Mesenchymal stem cell (in vitro differentiated cells and primary cell): ENCODE measurements around the gene TIGD3.
A peak's percentile ranks its signal among the peaks of the same experiment; 100 is the strongest.

ENCODE experiments used
- DNase-seq: peaks from one replicate; pipeline ENCODE4 v3.0.0-alpha.2; 2013
- H2AFZ ChIP-seq: one replicate; pipeline ENCODE4 v1.6.1; 2013; ENCODE audit warnings: low read depth, mild to moderate bottlenecking, control low read depth, inconsistent platforms, low read length, moderate library complexity
- H2AK5ac ChIP-seq: 2 replicates; pipeline ENCODE4 v1.6.1; 2013; ENCODE audit warnings: low read length, moderate library complexity, mild to moderate bottlenecking, inconsistent platforms; ENCODE audit not compliant: severe bottlenecking
- H2BK120ac ChIP-seq: one replicate; pipeline ENCODE4 v1.6.1; 2013; ENCODE audit warnings: low read depth, mild to moderate bottlenecking, inconsistent platforms, low read length, moderate library complexity
- H2BK12ac ChIP-seq, 2 experiments: one replicate each; pipeline ENCODE4 v1.6.1; 2013; ENCODE audit warnings: inconsistent platforms in 2 of 2, low read length in 2 of 2, mild to moderate bottlenecking in 2 of 2, moderate library complexity in 2 of 2, control low read depth in 1 of 2
- H2BK15ac ChIP-seq: one replicate; pipeline ENCODE4 v1.6.1; 2013; ENCODE audit warnings: mild to moderate bottlenecking, low read depth, inconsistent platforms; ENCODE audit not compliant: poor library complexity, severe bottlenecking
- H2BK5ac ChIP-seq: 2 replicates; pipeline ENCODE4 v1.6.1; 2013; ENCODE audit warnings: low read depth, mild to moderate bottlenecking, low read length, control low read depth, inconsistent platforms; ENCODE audit not compliant: poor library complexity, severe bottlenecking
- H3K14ac ChIP-seq, 2 experiments: one replicate each; pipeline ENCODE4 v1.6.1; 2013; ENCODE audit warnings: inconsistent platforms in 2 of 2, low read length in 2 of 2, control low read depth in 1 of 2, mild to moderate bottlenecking in 1 of 2, moderate library complexity in 1 of 2
- H3K18ac ChIP-seq, 2 experiments: one replicate each; pipeline ENCODE4 v1.6.1; 2013; ENCODE audit warnings: inconsistent platforms in 2 of 2, low read length in 2 of 2, control low read depth in 1 of 2, low read depth in 1 of 2, mild to moderate bottlenecking in 1 of 2
- H3K23ac ChIP-seq, 2 experiments: one replicate each; pipeline ENCODE4 v1.6.1; 2013; ENCODE audit warnings: inconsistent platforms in 2 of 2, low read length in 2 of 2, mild to moderate bottlenecking in 2 of 2, moderate library complexity in 2 of 2, control low read depth in 1 of 2
- H3K27ac ChIP-seq: 2 replicates; pipeline ENCODE4 v1.5.1; 2013; ENCODE audit warnings: mild to moderate bottlenecking, moderate library complexity, low read length, control low read depth, inconsistent platforms; ENCODE audit not compliant: poor library complexity, severe bottlenecking
- H3K27me3 ChIP-seq, 2 experiments: 2 replicates each; pipeline versions ENCODE4 v1.6.1 to v1.7.0; 2013; ENCODE audit warnings: low read length in 2 of 2, mild to moderate bottlenecking in 2 of 2, moderate library complexity in 2 of 2, control low read depth in 1 of 2, inconsistent platforms in 1 of 2; ENCODE audit not compliant: control insufficient read depth in 1 of 2, insufficient read depth in 1 of 2
- H3K36me3 ChIP-seq, 2 experiments: 2 replicates each; pipeline versions ENCODE4 v1.6.1 to v1.7.0; 2013; ENCODE audit warnings: low read length in 2 of 2, control low read depth in 1 of 2, inconsistent platforms in 1 of 2, low read depth in 1 of 2, mild to moderate bottlenecking in 1 of 2; ENCODE audit not compliant: insufficient read depth in 2 of 2, control insufficient read depth in 1 of 2
- H3K4ac ChIP-seq, 2 experiments: one replicate each; pipeline ENCODE4 v1.6.1; 2013; ENCODE audit warnings: inconsistent platforms in 2 of 2, low read length in 2 of 2, mild to moderate bottlenecking in 2 of 2, moderate library complexity in 2 of 2, control low read depth in 1 of 2, low read depth in 1 of 2
- H3K4me1 ChIP-seq: 2 replicates; pipeline ENCODE4 v1.6.1; 2013; ENCODE audit warnings: low read depth, low read length, control low read depth; ENCODE audit not compliant: control insufficient read depth, insufficient read depth
- H3K4me2 ChIP-seq: 2 replicates; pipeline ENCODE4 v1.6.1; 2013; ENCODE audit warnings: low read length, mild to moderate bottlenecking, inconsistent platforms; ENCODE audit not compliant: poor library complexity, severe bottlenecking
- H3K4me3 ChIP-seq, 2 experiments: 2 replicates each; pipeline versions ENCODE4 v1.5.1 to v1.7.0; 2013; ENCODE audit warnings: low read length in 2 of 2, mild to moderate bottlenecking in 2 of 2, control low read depth in 1 of 2, low read depth in 1 of 2; ENCODE audit not compliant: insufficient read depth in 1 of 2
- H3K79me1 ChIP-seq: replicated peaks from 2 replicates; pipeline ENCODE4 v1.6.1; 2013; ENCODE audit warnings: mild to moderate bottlenecking, control low read depth, low read length, inconsistent platforms; ENCODE audit not compliant: poor library complexity, severe bottlenecking
- H3K9ac ChIP-seq: 2 replicates; pipeline ENCODE4 v1.7.0; 2013; ENCODE audit warnings: mild to moderate bottlenecking, low read length, moderate library complexity
- H3K9me3 ChIP-seq: 2 replicates; pipeline ENCODE4 v1.7.0; 2013; ENCODE audit warnings: mild to moderate bottlenecking, low read length; ENCODE audit not compliant: control insufficient read depth
- H4K8ac ChIP-seq: one replicate; pipeline ENCODE4 v1.6.1; 2013; ENCODE audit warnings: inconsistent platforms, mild to moderate bottlenecking, low read length, moderate library complexity
- H4K91ac ChIP-seq: one replicate; pipeline ENCODE4 v1.6.1; 2013; ENCODE audit warnings: mild to moderate bottlenecking, low read length, inconsistent platforms
- WGBS: methylation state at CpG from one replicate; pipeline ENCODE4 v1.1.7; 2013; ENCODE audit warnings: mixed read lengths; 5-methylcytosine and 5-hydroxymethylcytosine counted together

TIGD3 gene

DNA sequence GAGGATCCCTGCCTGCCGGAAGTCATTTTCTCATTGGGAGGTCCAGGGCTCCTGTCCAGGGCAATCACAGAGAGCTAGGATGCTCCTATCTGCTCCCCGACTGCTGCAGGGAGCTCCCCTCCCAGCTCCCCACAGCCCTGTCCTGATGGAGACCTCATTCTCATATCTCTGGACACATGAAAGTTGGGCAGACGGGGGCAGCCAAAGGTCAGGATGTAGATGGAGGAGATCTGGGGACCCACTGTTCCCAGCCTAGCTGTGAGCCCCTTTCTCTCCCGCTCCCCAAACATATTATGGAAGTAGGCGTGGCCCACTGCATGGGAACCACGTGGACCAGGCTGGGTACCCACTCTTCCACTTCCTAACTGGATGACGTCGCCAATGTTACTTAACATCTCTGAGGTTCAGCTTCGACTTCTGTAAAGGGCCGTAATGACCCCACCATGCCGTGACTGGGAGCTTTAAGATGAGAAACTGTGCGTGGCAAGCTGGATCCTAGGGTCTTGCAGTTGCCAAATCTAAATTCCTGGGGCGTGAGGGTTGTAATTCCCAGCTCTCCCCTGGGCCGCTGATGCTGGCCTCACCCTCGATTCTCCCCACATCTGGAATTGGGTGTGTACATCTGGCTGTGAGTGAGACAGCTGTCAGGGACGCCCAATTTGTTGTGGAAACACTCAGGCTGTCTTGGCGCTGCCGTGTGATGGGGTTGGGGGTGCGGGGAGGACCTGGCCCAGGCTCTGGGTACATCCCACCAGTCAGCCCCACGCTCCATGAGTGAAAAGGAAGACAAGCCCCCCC, 38.1 kb upstream of the TIGD3 start:
- peak overlapping the region; percentile 87 for H3K27ac ChIP-seq
- peak overlapping the region; percentile 100 for H3K9ac ChIP-seq
- H3K23ac ChIP-seq = peak overlapping the region in 1 of 2 experiments; percentile 34
- no peak overlapping the region for H2BK12ac ChIP-seq
- H2BK15ac ChIP-seq = peak overlapping the region; percentile 33
- no peak overlapping the region for H2BK120ac ChIP-seq
- WGBS = 56% methylated on average over 19 of the region's 20 CpGs
- peak; percentile 94 for DNase-seq
- H4K8ac ChIP-seq = peak overlapping the region; percentile 13
- no peak overlapping the region for H2BK5ac ChIP-seq
- H3K79me1 ChIP-seq = peaks cover 13% of the 10 kb centered on the region
- peak overlapping the region in 1 of 2 experiments; percentile 58 for H3K14ac ChIP-seq
- H3K4me1 ChIP-seq = peaks cover 19% of the 10 kb centered on the region
- H3K9me3 ChIP-seq = no peaks in the 10 kb centered on the region
- H3K4ac ChIP-seq = no peak overlapping the region
- H3K27me3 ChIP-seq = no peaks in the 10 kb centered on the region
- peak overlapping the region; percentile 33 to 100 for H3K4me3 ChIP-seq
- H3K36me3 ChIP-seq = peaks cover 12 to 24% of the 10 kb centered on the region in 2 experiments
- no peak overlapping the region for H2AFZ ChIP-seq
- peak overlapping the region in 1 of 2 experiments; percentile 67 for H3K18ac ChIP-seq
- peak overlapping the region; percentile 33 for H2AK5ac ChIP-seq
- peak overlapping the region; percentile 74 for H3K4me2 ChIP-seq
- no peak overlapping the region for H4K91ac ChIP-seq

DNA sequence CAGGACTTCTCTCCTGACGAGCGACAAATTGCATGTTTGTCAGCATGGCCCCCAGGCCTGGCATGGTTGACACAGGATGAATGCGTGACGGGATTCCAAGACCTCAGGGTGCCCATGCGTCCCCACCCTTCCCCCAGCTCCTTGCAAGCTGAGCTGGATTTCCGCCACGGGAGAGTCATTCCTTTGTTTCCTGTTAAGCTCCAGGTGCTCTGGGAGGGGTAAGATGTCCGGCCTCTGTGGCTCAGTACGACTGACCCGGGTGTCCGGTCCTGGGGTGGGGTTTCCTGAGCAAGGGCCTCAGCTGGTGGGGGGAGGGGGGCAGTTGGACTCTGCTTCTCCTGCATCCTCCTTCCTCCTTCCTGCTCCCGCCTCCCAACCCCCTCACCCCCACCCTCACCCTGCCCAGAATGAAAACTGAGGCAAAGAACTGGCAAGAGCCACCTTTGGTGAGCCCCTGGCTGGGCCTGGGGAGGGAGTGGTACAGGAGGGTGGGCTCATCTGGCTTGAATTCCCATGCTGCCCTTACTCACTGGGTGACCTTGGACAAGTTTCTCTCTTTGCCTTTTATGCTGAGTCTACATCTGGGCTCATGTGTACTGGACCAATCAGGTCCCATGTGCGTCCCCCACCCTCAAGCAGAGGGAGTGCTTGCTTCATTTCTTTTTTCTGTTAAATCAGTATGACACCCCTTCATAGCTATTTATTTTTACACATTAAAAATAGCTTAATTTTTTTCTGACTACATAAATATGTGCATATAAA, 37.3 kb upstream of the TIGD3 start:
- H2AK5ac ChIP-seq = peak overlapping the region; percentile 82
- H2BK5ac ChIP-seq = peak overlapping the region; percentile 61
- peak overlapping the region in 1 of 2 experiments; percentile 67 for H3K18ac ChIP-seq
- peak overlapping the region; percentile 100 for H3K9ac ChIP-seq
- H4K91ac ChIP-seq = peak overlapping the region; percentile 41
- DNase-seq = peak; percentile 62
- 24% methylated on average over 8 of the region's 13 CpGs for WGBS
- peak overlapping the region in 1 of 2 experiments; percentile 34 for H3K23ac ChIP-seq
- peak overlapping the region; percentile 87 for H3K27ac ChIP-seq
- no peak overlapping the region for H3K4ac ChIP-seq
- peak overlapping the region; percentile 74 for H3K4me2 ChIP-seq
- no peak overlapping the region for H2BK120ac ChIP-seq
- H3K36me3 ChIP-seq = peaks cover 20 to 32% of the 10 kb centered on the region in 2 experiments
- peak overlapping the region in 1 of 2 experiments; percentile 68 for H2BK12ac ChIP-seq
- no peak overlapping the region for H4K8ac ChIP-seq
- peak overlapping the region in 1 of 2 experiments; percentile 58 for H3K14ac ChIP-seq
- H3K4me1 ChIP-seq = peaks cover 19% of the 10 kb centered on the region
- H2AFZ ChIP-seq = no peak overlapping the region
- peak overlapping the region; percentile 33 to 100 for H3K4me3 ChIP-seq
- H3K27me3 ChIP-seq = no peaks in the 10 kb centered on the region
- H3K9me3 ChIP-seq = no peaks in the 10 kb centered on the region
- H3K79me1 ChIP-seq = peaks cover 19% of the 10 kb centered on the region
- no peak overlapping the region for H2BK15ac ChIP-seq

DNA sequence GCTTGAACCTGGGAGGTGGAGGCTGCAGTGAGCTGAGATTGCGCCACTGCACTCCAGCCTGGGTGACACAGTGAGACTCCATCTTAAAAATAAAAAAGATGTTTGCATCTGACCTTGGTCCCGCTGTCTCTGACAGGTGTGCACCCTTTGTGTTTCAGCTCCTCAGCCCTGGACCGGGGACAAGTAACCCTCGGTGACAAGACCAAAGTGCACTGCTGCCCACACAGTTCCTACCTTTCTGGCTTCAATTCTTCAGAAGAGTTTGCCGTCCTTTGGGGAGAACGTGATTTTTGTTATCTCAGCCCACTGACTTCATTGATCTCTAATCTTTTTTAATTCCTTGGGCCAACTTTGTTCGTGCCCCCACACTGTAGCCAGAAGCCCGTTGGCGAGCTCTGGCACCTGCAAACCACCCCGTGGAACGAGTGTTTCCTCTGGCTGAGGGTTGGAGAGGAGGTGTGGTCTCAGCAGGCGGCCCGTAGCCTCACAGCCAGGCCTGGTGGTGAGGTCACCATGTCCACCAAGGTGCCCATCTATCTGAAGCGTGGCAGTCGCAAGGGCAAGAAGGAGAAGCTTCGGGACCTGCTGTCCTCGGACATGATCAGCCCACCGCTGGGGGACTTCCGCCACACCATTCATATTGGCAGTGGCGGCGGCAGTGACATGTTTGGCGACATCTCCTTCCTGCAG, 34.0 kb upstream of the TIGD3 start:
- no peak overlapping the region for H2BK12ac ChIP-seq
- DNase-seq = no peak
- H2BK5ac ChIP-seq = no peak overlapping the region
- H3K36me3 ChIP-seq = peaks cover 36 to 50% of the 10 kb centered on the region in 2 experiments
- H3K4me3 ChIP-seq = no peak overlapping the region
- peak overlapping the region; percentile 34 for H3K9ac ChIP-seq
- peak overlapping the region in 1 of 2 experiments; percentile 43 for H3K23ac ChIP-seq
- peaks cover 19% of the 10 kb centered on the region for H3K4me1 ChIP-seq
- H3K4me2 ChIP-seq = no peak overlapping the region
- no peak overlapping the region for H3K18ac ChIP-seq
- H2AFZ ChIP-seq = no peak overlapping the region
- WGBS = 94% methylated on average over 22 of the region's 22 CpGs
- peaks cover 21% of the 10 kb centered on the region for H3K79me1 ChIP-seq
- no peak overlapping the region for H4K91ac ChIP-seq
- no peaks in the 10 kb centered on the region for H3K9me3 ChIP-seq
- peak overlapping the region; percentile 4 for H4K8ac ChIP-seq
- H2BK15ac ChIP-seq = no peak overlapping the region
- no peak overlapping the region for H3K14ac ChIP-seq
- no peak overlapping the region for H3K27ac ChIP-seq
- no peaks in the 10 kb centered on the region for H3K27me3 ChIP-seq
- H2BK120ac ChIP-seq = no peak overlapping the region
- H2AK5ac ChIP-seq = no peak overlapping the region
- H3K4ac ChIP-seq = no peak overlapping the region
